ENCODE measurements around the gene TNFRSF13B.
"Not testable (repeated sequence)": the region's sequence is repeated elsewhere in the genome, so short reads cannot be mapped to it uniquely, and the experiment has no call there.

TNFRSF13B gene

DNA sequence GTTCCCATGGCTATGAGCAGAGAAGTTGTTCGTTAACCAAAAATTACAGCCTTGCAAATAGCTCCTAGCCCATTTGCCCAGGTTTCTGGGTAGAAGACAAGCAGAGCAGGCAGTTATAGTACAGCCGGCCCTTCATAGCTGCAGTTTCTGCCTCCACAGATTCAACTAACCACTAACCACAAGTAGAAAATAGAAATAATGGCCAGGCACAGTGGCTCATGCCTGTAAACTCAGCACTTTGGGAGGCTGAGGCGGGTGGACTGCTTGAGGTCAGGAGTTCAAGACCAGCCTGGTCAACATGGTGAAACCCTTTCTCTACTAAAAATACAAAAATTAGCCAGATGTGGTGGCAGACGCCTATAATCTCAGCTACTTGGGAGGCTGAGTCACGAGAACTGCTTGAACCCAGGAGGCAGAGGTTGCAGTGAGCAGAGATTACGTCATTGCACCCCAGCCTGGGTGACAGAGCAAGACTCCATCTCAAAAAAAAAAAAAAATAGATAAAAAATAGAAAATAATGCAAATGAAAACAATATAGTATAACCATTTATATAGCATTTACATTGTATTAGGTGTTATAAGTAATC is 7.4 kb upstream of the TNFRSF13B start:
- Histone ChIP-seq H3K4me1 (peaks cover 71 to 98% (median 95%) of the 10 kb centered on the region in 10 experiments), H3K9ac (peak overlapping the region in 2 of 11 experiments; percentile 10 to 50; a peak in 3 of 22 replicates), H3K27ac (peak overlapping the region in 6 of 11 experiments; percentile 1 to 86 (median 24); a peak in 7 of 22 replicates), H3K4me2 (peak overlapping the region; percentile 58 to 97 (median 90))
- H3K36me3 ChIP-seq; H4K20me1 ChIP-seq; H3K4me3 ChIP-seq; H3K27me3 ChIP-seq; H3K9me3 ChIP-seq (replicated peaks in 1 of 11): not testable (repeated sequence)
- TF ChIP-seq Cebpa-rat (IDR thresholded peaks at IDR 0.05): peak in 3 of 11 experiments; percentile 31 to 48 (median 39); a peak in 4 of 22 replicates

- no peaks in the 10 kb centered on the region for H3K36me3 ChIP-seq
- peaks cover 85 to 100% (median 100%) of the 10 kb centered on the region in 10 experiments for H3K4me1 ChIP-seq
- no peaks in the 10 kb centered on the region for H3K9me3 ChIP-seq (replicated peaks in 1 of 11)
- H3K27ac ChIP-seq: no peak overlapping the region
- no peaks in the 10 kb centered on the region for H3K27me3 ChIP-seq
- no peak overlapping the region for H3K4me3 ChIP-seq
- H3K9ac ChIP-seq: no peak overlapping the region
- no peaks in the 10 kb centered on the region for H4K20me1 ChIP-seq
- TF ChIP-seq Cebpa-rat (IDR thresholded peaks at IDR 0.05): no peak
- peak overlapping the region in 9 of 11 experiments; percentile 4 to 95 (median 90); a peak in 17 of 22 replicates for H3K4me2 ChIP-seq
These were observed 6.0 kb upstream of the TNFRSF13B start for GRCh38 chr17:16977932-16978331.

DNA sequence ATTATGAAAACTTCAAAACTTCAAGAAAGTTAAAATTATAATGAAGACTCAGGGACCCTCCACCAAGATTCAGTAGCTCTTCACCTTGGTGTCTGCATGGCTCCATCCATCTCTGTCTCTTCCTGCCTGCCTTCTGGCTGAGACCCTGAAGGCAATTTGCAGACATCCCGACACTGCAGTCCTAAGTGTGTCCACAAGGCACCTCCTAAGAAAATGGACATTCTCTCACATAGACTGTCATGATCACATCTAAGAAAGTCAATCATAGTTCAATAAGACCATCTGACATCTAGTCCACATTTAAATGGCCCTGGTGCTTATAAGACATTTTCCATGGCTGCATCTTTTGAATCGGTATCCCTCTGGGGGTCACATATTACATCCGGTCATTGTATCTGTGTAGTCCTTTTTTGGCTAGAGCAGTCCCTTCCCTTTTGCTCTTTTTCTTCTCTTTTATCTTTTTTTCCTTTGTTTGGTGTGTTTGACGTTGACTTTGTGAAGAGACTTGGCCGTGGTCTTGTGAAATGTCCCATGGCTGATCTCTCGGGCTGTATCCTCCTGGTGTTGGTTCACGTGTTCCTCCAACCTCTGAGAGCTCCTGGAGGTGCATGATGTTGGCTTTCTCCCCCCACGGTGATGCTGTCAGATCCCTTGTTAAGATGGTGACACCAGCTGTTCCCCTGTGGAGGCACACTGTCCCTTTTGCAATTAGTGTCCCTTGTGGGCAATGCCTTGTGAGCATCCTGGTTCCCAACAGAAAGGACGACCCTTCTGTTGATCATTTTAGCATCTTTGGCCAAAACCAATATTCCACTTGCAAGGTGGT is 5.0 kb upstream of the TNFRSF13B start:
- Histone ChIP-seq H3K27me3 (no peaks in the 10 kb centered on the region), H3K36me3 (no peaks in the 10 kb centered on the region), H4K20me1 (no peaks in the 10 kb centered on the region), H3K9ac (peak overlapping the region in 2 of 11 experiments; percentile 22 to 57; a peak in 2 of 22 replicates), H3K4me3 (no peak overlapping the region), H3K4me2 (peak overlapping the region; percentile 72 to 91 (median 89)), H3K27ac (peak overlapping the region in 7 of 11 experiments; percentile 15 to 54 (median 30); a peak in 10 of 22 replicates), H3K4me1 (peaks cover 88 to 100% (median 100%) of the 10 kb centered on the region in 10 experiments), H3K9me3 (replicated peaks in 1 of 11) (no peaks in the 10 kb centered on the region)
- 0 out of 22 replicates have a peak, but pooled peaks of 1 of the 11 experiments have one; percentile 8 for TF ChIP-seq Cebpa-rat (IDR thresholded peaks at IDR 0.05)

DNA sequence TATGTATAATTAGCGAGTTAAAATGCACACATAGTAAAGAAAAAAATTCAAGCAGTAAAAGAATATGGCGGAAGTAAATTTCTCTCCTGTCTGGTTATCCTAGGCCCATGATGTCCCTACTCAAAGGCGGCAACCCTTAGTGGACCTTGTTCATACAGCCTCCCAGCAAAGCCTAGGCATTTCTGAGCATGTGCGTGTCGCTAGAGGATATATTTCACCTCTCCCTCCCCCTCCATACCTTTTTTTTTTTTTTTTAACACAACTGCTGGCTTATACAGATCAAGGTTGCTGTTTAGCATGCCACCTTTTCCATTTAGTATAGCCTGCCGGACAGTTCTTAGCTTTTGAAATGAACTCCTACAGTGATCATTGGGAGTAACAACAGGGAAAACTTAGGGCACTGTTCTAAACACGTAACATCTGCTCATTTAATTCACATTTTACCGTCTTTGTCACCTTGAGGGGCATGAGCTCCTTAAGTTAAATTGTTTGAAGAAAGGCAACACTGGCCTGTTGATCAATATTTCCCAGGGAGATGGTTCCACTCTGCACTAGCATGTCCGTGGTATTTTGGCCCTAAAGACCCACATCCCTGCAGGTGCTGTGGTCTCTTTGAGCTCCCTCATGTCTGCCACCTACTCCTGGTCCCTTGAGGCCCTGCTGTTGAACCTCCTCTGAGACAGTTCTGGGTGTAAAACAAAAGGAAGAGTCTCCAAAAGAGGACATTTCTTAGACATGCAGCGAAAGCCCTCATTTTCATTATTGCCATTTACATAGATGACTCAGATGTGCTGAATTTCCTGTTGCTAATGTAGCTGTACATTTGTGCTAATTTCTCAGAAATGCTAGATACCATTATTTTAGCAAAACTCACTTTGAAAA is 4.1 kb upstream of the TNFRSF13B start:
- Histone ChIP-seq H4K20me1 (no peaks in the 10 kb centered on the region), H3K4me2 (peak overlapping the region; percentile 72 to 91 (median 89)), H3K36me3 (no peaks in the 10 kb centered on the region), H3K9me3 (replicated peaks in 1 of 11) (no peaks in the 10 kb centered on the region), H3K4me3 (peak overlapping the region in 2 of 10 experiments; percentile 1 to 5; a peak in 3 of 20 replicates), H3K27ac (peak overlapping the region in 8 of 11 experiments; percentile 9 to 54 (median 26); a peak in 14 of 22 replicates), H3K4me1 (peaks cover 84 to 100% (median 100%) of the 10 kb centered on the region in 10 experiments), H3K9ac (peak overlapping the region in 5 of 11 experiments; percentile 22 to 57 (median 31); a peak in 9 of 22 replicates), H3K27me3 (peaks cover 0 to 1% (median 0%) of the 10 kb centered on the region in 11 experiments; a peak in 2 of 22 replicates)
- no peak for TF ChIP-seq Cebpa-rat (IDR thresholded peaks at IDR 0.05)

GRCh38 chr17:16975277-16975651 is 3.3 kb upstream of the TNFRSF13B start:
- TF ChIP-seq Cebpa-rat (IDR thresholded peaks at IDR 0.05): no peak
- Histone ChIP-seq H3K27me3 (peaks cover 0 to 8% (median 0%) of the 10 kb centered on the region in 11 experiments; a peak in 4 of 22 replicates), H4K20me1 (no peaks in the 10 kb centered on the region), H3K4me3 (peak overlapping the region in 2 of 10 experiments; percentile 1 to 3; a peak in 2 of 20 replicates), H3K4me1 (peaks cover 84 to 100% (median 100%) of the 10 kb centered on the region in 10 experiments), H3K36me3 (no peaks in the 10 kb centered on the region), H3K4me2 (peak overlapping the region; percentile 72 to 91 (median 89)), H3K27ac (peak overlapping the region in 4 of 11 experiments; percentile 21 to 54 (median 38); a peak in 6 of 22 replicates), H3K9me3 (replicated peaks in 1 of 11) (no peaks in the 10 kb centered on the region), H3K9ac (peak overlapping the region in 4 of 11 experiments; percentile 22 to 57 (median 33); a peak in 6 of 22 replicates)

GRCh38 chr17:16974569-16975276 is 2.8 kb upstream of the TNFRSF13B start:
- H3K4me1 ChIP-seq: peaks cover 83 to 100% (median 100%) of the 10 kb centered on the region in 10 experiments
- H3K9me3 ChIP-seq (replicated peaks in 1 of 11): no peaks in the 10 kb centered on the region
- peak overlapping the region in 6 of 11 experiments; percentile 12 to 49 (median 36); a peak in 9 of 22 replicates for H3K27ac ChIP-seq
- H3K9ac ChIP-seq: peak overlapping the region in 2 of 11 experiments; percentile 5 to 28; a peak in 2 of 22 replicates
- H3K36me3 ChIP-seq: no peaks in the 10 kb centered on the region
- H3K4me3 ChIP-seq: peak overlapping the region in 2 of 10 experiments; percentile 1 to 3; a peak in 2 of 20 replicates
- no peak; a peak in 1 of 22 replicates for TF ChIP-seq Cebpa-rat (IDR thresholded peaks at IDR 0.05)
- H3K27me3 ChIP-seq: peaks cover 0 to 14% (median 0%) of the 10 kb centered on the region in 11 experiments; a peak in 4 of 22 replicates
- no peaks in the 10 kb centered on the region for H4K20me1 ChIP-seq
- peak overlapping the region; percentile 72 to 91 (median 89) for H3K4me2 ChIP-seq

- Histone ChIP-seq H3K4me3 (no peak overlapping the region), H3K9me3 (replicated peaks in 1 of 11) (no peaks in the 10 kb centered on the region), H3K27me3 (peaks cover 0 to 15% (median 0%) of the 10 kb centered on the region in 11 experiments; a peak in 4 of 22 replicates), H3K27ac (peak overlapping the region in 6 of 11 experiments; percentile 12 to 49 (median 36); a peak in 9 of 22 replicates), H3K4me2 (peak overlapping the region; percentile 72 to 91 (median 89)), H4K20me1 (no peaks in the 10 kb centered on the region), H3K9ac (peak overlapping the region in 3 of 11 experiments; percentile 1 to 38 (median 5); a peak in 1 of 22 replicates), H3K4me1 (peaks cover 83 to 100% (median 100%) of the 10 kb centered on the region in 10 experiments), H3K36me3 (no peaks in the 10 kb centered on the region)
- peak in 1 of 11 experiments; percentile 43; a peak in 1 of 22 replicates for TF ChIP-seq Cebpa-rat (IDR thresholded peaks at IDR 0.05)
These were observed 2.0 kb upstream of the TNFRSF13B start for GRCh38 chr17:16973760-16974540.

DNA sequence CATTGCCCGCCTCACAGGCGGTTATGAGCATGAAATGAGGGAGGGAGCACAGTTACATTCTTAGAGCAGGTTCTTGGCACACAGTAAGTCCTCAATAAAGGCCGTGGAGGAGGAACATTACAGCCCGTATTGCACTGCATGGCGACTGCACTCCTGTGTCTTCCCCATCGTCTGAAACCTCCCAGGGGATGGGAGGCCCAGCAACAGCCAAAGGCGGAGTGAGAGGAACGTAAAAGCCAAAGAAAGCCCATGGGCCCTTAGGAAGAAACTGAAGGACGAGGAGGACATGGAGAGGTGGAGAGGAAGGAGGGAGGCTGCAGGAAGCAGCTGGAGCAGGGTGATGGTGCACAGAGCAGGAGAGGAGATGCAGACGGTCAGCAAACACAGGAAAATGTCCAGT is 1.1 kb upstream of the TNFRSF13B start:
- Histone ChIP-seq H3K27me3 (peaks cover 0 to 15% (median 0%) of the 10 kb centered on the region in 11 experiments; a peak in 4 of 22 replicates), H3K4me2 (peak overlapping the region; percentile 72 to 91 (median 89); a peak in 21 of 22 replicates), H3K27ac (peak overlapping the region in 3 of 11 experiments; percentile 28 to 34 (median 32); a peak in 3 of 22 replicates), H3K9ac (peak overlapping the region in 1 of 11 experiments; percentile 38; a peak in 1 of 22 replicates), H3K4me1 (peaks cover 84 to 100% (median 96%) of the 10 kb centered on the region in 10 experiments)
- H4K20me1 ChIP-seq; H3K4me3 ChIP-seq; H3K36me3 ChIP-seq; H3K9me3 ChIP-seq (replicated peaks in 1 of 11): not testable (repeated sequence)
